ENCODE measurements around the gene KRTAP5-8. TPM values are rescaled to one million over a fixed set of nuclear protein-coding genes. Genes with fewer than 3 reads are reported as not detected.

KRTAP5-8 gene
- total RNA-seq, 1 experiment from 2014 or later, result not detected

DNA sequence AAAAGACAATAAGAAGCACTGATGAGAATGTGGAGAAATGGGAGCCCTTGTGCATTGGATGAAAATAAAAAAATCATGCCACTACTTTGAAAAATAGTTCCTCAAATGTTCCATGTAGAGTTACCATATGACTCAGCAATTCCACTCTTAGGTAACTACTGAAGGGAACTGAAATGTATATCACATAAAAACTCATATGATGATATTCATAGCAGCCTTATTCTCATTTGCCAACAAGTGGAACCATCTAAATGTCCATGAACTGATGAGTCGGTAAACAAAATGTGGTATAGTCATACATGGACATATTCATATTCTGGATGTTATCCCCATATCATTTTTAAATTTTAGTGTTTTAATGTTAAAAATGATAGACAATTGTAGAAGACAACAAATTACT is 13.9 kb downstream of the KRTAP5-8 start:
- H3K9me3 ChIP-seq (ENCODE audit: insufficient read depth, low read depth), result no peaks in the 10 kb centered on the region
- H3K9me2 ChIP-seq (ENCODE audit: insufficient read depth), result no peaks in the 10 kb centered on the region
- no peaks in the 10 kb centered on the region for H3F3A ChIP-seq (ENCODE audit: insufficient read depth, low read depth)
- TF ChIP-seq CTCF (conservative IDR thresholded peaks at IDR 0.05), result no peak
- TF ChIP-seq EZH2 (IDR thresholded peaks at IDR 0.05; ENCODE audit: low read depth), result no peak
- peaks cover 32% of the 10 kb centered on the region for H3K27me3 ChIP-seq (ENCODE audit: insufficient read depth, low read depth)
- no peaks in the 10 kb centered on the region for H3K36me3 ChIP-seq (ENCODE audit: low read depth)
- no peak for DNase-seq
- no peak overlapping the region for H2AFZ ChIP-seq
- no peaks in the 10 kb centered on the region for H3K79me2 ChIP-seq (ENCODE audit: low read depth)
- ChIA-PET POLR2A (ENCODE audit: unreplicated experiment) (no interaction called here), CTCF (no interaction called here)
- no TSS peak for BruUV-seq (replicated peaks)
- no peaks in the 10 kb centered on the region for H3K4me1 ChIP-seq (replicated peaks; ENCODE audit: insufficient read depth)
- no peak overlapping the region for H3K4me2 ChIP-seq
- intact Hi-C loops (cut with micrococcal nuclease; ENCODE audit: unreplicated experiment), result no loop called here
- H3K4me3 ChIP-seq, result no peak overlapping the region
- no peaks in the 10 kb centered on the region for H4K20me1 ChIP-seq (ENCODE audit: insufficient read depth)
- no peak overlapping the region for H3K27ac ChIP-seq

GRCh38 chr11:71554996-71555395 is 17.2 kb downstream of the KRTAP5-8 start:
- POLR2A ChIA-PET (ENCODE audit: unreplicated experiment), result no interaction called here
- Histone ChIP-seq H4K20me1 (ENCODE audit: insufficient read depth) (no peaks in the 10 kb centered on the region), H3K4me1 (replicated peaks; ENCODE audit: insufficient read depth) (no peaks in the 10 kb centered on the region), H2AFZ (no peak overlapping the region), H3K79me2 (ENCODE audit: low read depth) (no peaks in the 10 kb centered on the region), H3K4me3 (no peak overlapping the region), H3K4me2 (no peak overlapping the region), H3K9me3 (ENCODE audit: insufficient read depth, low read depth) (no peaks in the 10 kb centered on the region), H3K27me3 (ENCODE audit: insufficient read depth, low read depth) (peaks cover 4% of the 10 kb centered on the region; the same call in 1 of the 2 replicates), H3K9me2 (ENCODE audit: insufficient read depth) (no peaks in the 10 kb centered on the region), H3F3A (ENCODE audit: insufficient read depth, low read depth) (no peaks in the 10 kb centered on the region), H3K27ac (no peak overlapping the region), H3K36me3 (ENCODE audit: low read depth) (no peaks in the 10 kb centered on the region)
- BruUV-seq (replicated peaks), result no TSS peak
- CTCF ChIA-PET, result no interaction called here
- intact Hi-C loops (cut with micrococcal nuclease; ENCODE audit: unreplicated experiment), result no loop called here
- TF ChIP-seq EZH2 (IDR thresholded peaks at IDR 0.05; ENCODE audit: low read depth), result no peak
- no peak for TF ChIP-seq CTCF (conservative IDR thresholded peaks at IDR 0.05)
- DNase-seq, result no peak

GRCh38 chr11:71555508-71555907 is 17.7 kb downstream of the KRTAP5-8 start:
- no TSS peak for BruUV-seq (replicated peaks)
- DNase-seq, result no peak
- CTCF ChIA-PET, result no interaction called here
- Histone ChIP-seq H3K27ac (no peak overlapping the region), H3K9me2 (ENCODE audit: insufficient read depth) (no peaks in the 10 kb centered on the region), H3K4me3 (no peak overlapping the region), H3K4me2 (no peak overlapping the region), H2AFZ (no peak overlapping the region), H3K9me3 (ENCODE audit: insufficient read depth, low read depth) (no peaks in the 10 kb centered on the region), H3K4me1 (replicated peaks; ENCODE audit: insufficient read depth) (no peaks in the 10 kb centered on the region), H3K36me3 (ENCODE audit: low read depth) (no peaks in the 10 kb centered on the region), H3K27me3 (ENCODE audit: insufficient read depth, low read depth) (peaks cover 5% of the 10 kb centered on the region; the same call in 1 of the 2 replicates), H4K20me1 (ENCODE audit: insufficient read depth) (no peaks in the 10 kb centered on the region), H3K79me2 (ENCODE audit: low read depth) (no peaks in the 10 kb centered on the region), H3F3A (ENCODE audit: insufficient read depth, low read depth) (no peaks in the 10 kb centered on the region)
- TF ChIP-seq EZH2 (IDR thresholded peaks at IDR 0.05; ENCODE audit: low read depth), result no peak
- TF ChIP-seq CTCF (conservative IDR thresholded peaks at IDR 0.05), result no peak
- intact Hi-C loops (cut with micrococcal nuclease; ENCODE audit: unreplicated experiment), result no loop called here
- POLR2A ChIA-PET (ENCODE audit: unreplicated experiment), result no interaction called here

Measured in PC-9 (cell line).